Duodenal mucosa (tissue), 2 donors: ENCODE results near the gene ANAPC5.
A peak's percentile ranks its signal among the peaks of the same experiment; 100 is the strongest.

Source experiments
- H3K27ac ChIP-seq: one replicate; pipeline ENCODE4 v1.7.0; 2013; ENCODE audit warnings: low read depth, low read length
- H3K27me3 ChIP-seq, 2 donors: one replicate each; pipeline ENCODE4 v1.7.0; 2013; ENCODE audit warnings: low read length in 2 of 2, control low read depth in 1 of 2; ENCODE audit not compliant: insufficient read depth in 2 of 2, control insufficient read depth in 1 of 2
- H3K36me3 ChIP-seq, 2 donors: one replicate each; pipeline ENCODE4 v1.7.0; 2013; ENCODE audit warnings: low read length in 2 of 2, control low read depth in 1 of 2; ENCODE audit not compliant: insufficient read depth in 2 of 2, control insufficient read depth in 1 of 2
- H3K4me1 ChIP-seq, 2 donors: one replicate each; pipeline ENCODE4 v1.7.0; 2013; ENCODE audit warnings: low read length in 2 of 2, control low read depth in 1 of 2; ENCODE audit not compliant: insufficient read depth in 2 of 2, control insufficient read depth in 1 of 2
- H3K4me3 ChIP-seq, 2 donors: one replicate each; pipeline ENCODE4 v1.7.0; 2013; ENCODE audit warnings: low read length in 2 of 2, low read depth in 1 of 2
- H3K9ac ChIP-seq, 2 donors: one replicate each; pipeline ENCODE4 v1.7.0; 2013; ENCODE audit warnings: low read length in 2 of 2, low read depth in 1 of 2
- H3K9me3 ChIP-seq, 2 donors: one replicate each; pipeline ENCODE4 v1.7.0; 2013; ENCODE audit warnings: low read length in 2 of 2, control low read depth in 1 of 2; ENCODE audit not compliant: control insufficient read depth in 1 of 2

The ANAPC5 gene

DNA sequence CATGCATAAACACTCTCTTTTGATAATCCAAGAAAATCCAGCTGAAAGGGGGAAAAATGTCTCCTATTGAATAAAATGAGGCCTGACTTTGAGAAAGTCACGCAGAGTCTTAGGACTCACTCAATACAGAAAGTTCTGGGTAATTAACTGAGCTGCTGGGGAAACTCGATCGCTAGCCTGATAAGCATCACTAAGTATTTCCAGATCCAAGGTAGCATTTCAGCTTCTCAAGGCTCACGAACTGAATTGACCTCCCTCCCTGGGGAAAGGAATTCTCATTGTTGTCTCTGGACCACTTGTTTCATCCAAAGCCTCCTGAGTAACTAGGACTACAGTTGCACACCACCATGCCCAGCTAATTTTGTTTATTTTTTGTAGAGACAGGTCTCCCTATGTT lies 13.8 kb upstream of the ANAPC5 start:
- no peaks in the 10 kb centered on the region for H3K4me1 ChIP-seq
- H3K27me3 ChIP-seq: peaks cover 0 to 5% of the 10 kb centered on the region in 2 donors
- no peak overlapping the region for H3K9ac ChIP-seq
- H3K27ac ChIP-seq: no peak overlapping the region
- no peaks in the 10 kb centered on the region for H3K9me3 ChIP-seq
- H3K36me3 ChIP-seq: no peaks in the 10 kb centered on the region
- no peak overlapping the region for H3K4me3 ChIP-seq

- H3K4me3 ChIP-seq: no peak overlapping the region
- H3K27me3 ChIP-seq: peaks cover 0 to 5% of the 10 kb centered on the region in 2 donors
- no peak overlapping the region for H3K9ac ChIP-seq
- H3K9me3 ChIP-seq: no peaks in the 10 kb centered on the region
- H3K27ac ChIP-seq: no peak overlapping the region
- H3K4me1 ChIP-seq: no peaks in the 10 kb centered on the region
- no peaks in the 10 kb centered on the region for H3K36me3 ChIP-seq
Observed at GRCh38 chr12:121365416-121366062, 13.3 kb upstream of the ANAPC5 start.

DNA sequence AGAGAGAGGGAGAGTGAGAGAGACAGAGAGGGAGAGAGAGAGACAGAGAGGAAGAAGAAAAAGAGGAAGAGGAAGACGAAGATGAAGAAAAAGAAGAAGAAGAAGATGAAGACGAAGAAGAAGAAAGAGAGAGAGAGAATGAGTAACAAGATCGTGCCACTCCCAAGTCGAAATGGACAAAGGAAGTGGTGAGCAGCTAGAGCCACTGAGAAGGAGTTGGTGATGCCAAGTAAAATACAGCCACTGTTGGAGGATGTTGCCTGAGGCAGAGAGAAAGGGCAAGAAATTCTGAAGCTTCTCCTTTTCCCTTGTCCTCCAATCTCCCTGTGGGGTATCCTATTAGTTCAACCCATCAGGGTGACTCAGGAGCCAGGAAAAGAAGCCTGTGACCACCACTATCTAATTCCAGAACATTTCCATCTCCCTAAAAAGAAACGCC lies 12.5 kb upstream of the ANAPC5 start:
- no peak overlapping the region for H3K27ac ChIP-seq
- H3K9me3 ChIP-seq: no peaks in the 10 kb centered on the region
- no peaks in the 10 kb centered on the region for H3K4me1 ChIP-seq
- no peak overlapping the region for H3K4me3 ChIP-seq
- no peak overlapping the region for H3K9ac ChIP-seq
- peaks cover 0 to 5% of the 10 kb centered on the region in 2 donors for H3K27me3 ChIP-seq
- H3K36me3 ChIP-seq: no peaks in the 10 kb centered on the region

- Histone ChIP-seq H3K4me1 (peaks cover 0 to 2% of the 10 kb centered on the region in 2 donors), H3K4me3 (no peak overlapping the region), H3K27ac (no peak overlapping the region), H3K36me3 (no peaks in the 10 kb centered on the region), H3K27me3 (no peaks in the 10 kb centered on the region), H3K9me3 (no peaks in the 10 kb centered on the region), H3K9ac (no peak overlapping the region)
Observed at GRCh38 chr12:121358073-121358472, 5.9 kb upstream of the ANAPC5 start.

- Histone ChIP-seq H3K9me3 (no peaks in the 10 kb centered on the region), H3K4me1 (peaks cover 0 to 4% of the 10 kb centered on the region in 2 donors), H3K9ac (no peak overlapping the region), H3K36me3 (no peaks in the 10 kb centered on the region), H3K27ac (no peak overlapping the region), H3K4me3 (no peak overlapping the region), H3K27me3 (no peaks in the 10 kb centered on the region)
Observed at GRCh38 chr12:121357331-121357730, 5.1 kb upstream of the ANAPC5 start.

DNA sequence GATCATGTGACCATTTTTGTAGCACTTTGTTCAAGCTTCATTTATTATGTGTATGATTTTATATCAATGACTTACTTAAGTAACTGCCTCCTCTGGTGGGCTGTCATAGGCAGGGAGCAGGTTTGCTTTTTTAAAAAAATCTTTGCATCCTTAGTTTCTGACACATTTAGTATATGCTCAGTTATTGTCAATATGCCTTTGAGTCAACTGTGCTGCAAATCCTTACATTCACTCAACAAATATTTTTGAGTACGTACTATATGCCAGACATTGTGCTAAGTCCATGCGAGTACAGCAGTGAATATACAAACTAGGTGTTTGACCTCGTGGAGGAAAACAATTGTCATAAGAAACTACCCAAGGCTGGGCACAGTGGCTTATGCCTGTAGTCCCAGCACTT lies 4.4 kb upstream of the ANAPC5 start:
- Histone ChIP-seq H3K4me3 (no peak overlapping the region), H3K4me1 (peaks cover 0 to 4% of the 10 kb centered on the region in 2 donors), H3K9me3 (no peaks in the 10 kb centered on the region), H3K9ac (no peak overlapping the region), H3K27me3 (no peaks in the 10 kb centered on the region), H3K27ac (no peak overlapping the region), H3K36me3 (no peaks in the 10 kb centered on the region)

DNA sequence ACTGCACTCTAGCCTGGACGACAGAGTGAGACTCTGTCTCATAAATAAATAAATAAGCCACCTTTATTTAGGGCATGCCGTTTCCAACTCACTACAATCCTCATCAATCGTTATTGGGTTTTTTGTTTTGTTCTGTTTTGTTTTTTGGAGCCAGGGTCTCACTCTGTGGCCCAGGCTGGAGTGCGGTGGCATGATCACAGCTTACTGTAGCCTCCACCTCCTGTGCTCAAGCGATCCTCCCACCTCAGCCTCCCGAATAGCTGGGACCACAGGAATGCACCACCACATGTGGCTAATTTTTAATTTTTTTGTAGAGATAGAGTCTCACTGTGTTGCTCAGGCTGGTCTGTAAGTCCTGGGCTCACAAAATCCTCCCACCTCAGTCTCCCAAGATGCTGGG lies 3.6 kb upstream of the ANAPC5 start:
- Histone ChIP-seq H3K27me3 (no peaks in the 10 kb centered on the region), H3K4me1 (peaks cover 0 to 10% of the 10 kb centered on the region in 2 donors), H3K4me3 (no peak overlapping the region), H3K36me3 (no peaks in the 10 kb centered on the region), H3K9ac (no peak overlapping the region), H3K27ac (no peak overlapping the region), H3K9me3 (no peaks in the 10 kb centered on the region)

- Histone ChIP-seq H3K27ac (no peak overlapping the region), H3K9me3 (no peaks in the 10 kb centered on the region), H3K9ac (peak overlapping the region; percentile 89 to 98), H3K27me3 (no peaks in the 10 kb centered on the region), H3K4me3 (peak overlapping the region; percentile 96 to 100), H3K36me3 (no peaks in the 10 kb centered on the region), H3K4me1 (peaks cover 0 to 14% of the 10 kb centered on the region in 2 donors)
Observed at GRCh38 chr12:121352682-121353018, 439 bp upstream of the ANAPC5 start.

DNA sequence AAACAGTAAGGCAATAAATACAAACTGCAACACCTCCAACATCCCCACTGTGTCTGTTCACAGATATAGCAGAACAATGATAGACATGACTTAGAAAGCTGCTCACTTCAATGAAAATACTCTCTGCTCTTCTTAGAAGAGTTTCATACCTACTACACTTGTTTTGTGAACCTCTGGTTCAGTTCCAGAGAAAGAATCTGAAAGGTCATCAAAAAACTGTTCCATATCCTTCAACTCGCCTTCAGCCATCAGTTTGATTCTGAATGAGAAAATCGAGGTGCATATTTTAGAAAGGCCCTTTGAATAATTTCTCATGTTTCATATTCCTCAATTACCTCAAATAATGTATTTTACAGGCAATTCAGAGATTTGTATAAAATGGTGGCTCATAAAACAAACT lies 5.5 kb downstream of the ANAPC5 start:
- Histone ChIP-seq H3K9ac (no peak overlapping the region), H3K27ac (no peak overlapping the region), H3K36me3 (peaks cover 29 to 47% of the 10 kb centered on the region in 2 donors), H3K9me3 (no peaks in the 10 kb centered on the region), H3K4me1 (peaks cover 0 to 11% of the 10 kb centered on the region in 2 donors), H3K4me3 (no peak overlapping the region), H3K27me3 (no peaks in the 10 kb centered on the region)

GRCh38 chr12:121345151-121345815 lies 6.9 kb downstream of the ANAPC5 start:
- H3K36me3 ChIP-seq: peaks cover 29 to 57% of the 10 kb centered on the region in 2 donors
- H3K4me1 ChIP-seq: no peaks in the 10 kb centered on the region
- H3K9ac ChIP-seq: no peak overlapping the region
- no peak overlapping the region for H3K4me3 ChIP-seq
- no peaks in the 10 kb centered on the region for H3K27me3 ChIP-seq
- H3K9me3 ChIP-seq: no peaks in the 10 kb centered on the region
- no peak overlapping the region for H3K27ac ChIP-seq
